GM21447 (cell line): ENCODE data around the gene REPS1.

Source experiments
- ATAC-seq: cut with Tn5 transposase; IDR thresholded peaks from one replicate; pipeline ENCODE4 v1.9.1; 2021; ENCODE audit not compliant: unreplicated experiment

REPS1 gene

DNA sequence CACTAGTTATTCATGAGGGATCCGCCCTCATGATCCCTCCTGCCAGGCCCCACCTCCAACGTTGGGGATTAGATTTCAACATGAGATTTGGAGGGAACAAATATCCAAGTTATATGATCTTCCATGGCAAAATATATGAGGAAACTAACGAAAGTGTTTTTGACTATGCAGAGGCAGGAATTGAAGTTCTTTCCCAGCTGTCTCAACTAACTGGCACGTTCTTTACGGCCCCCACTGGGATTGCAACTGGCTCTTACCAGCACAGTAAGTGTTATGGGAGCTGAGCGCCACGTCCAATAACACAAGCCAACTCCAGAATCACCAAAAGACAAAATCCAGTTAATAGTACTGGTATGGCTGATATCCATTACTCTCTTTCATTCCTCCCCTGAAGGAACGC is 125.6 kb downstream of the REPS1 start:
- ATAC-seq = no peak

DNA sequence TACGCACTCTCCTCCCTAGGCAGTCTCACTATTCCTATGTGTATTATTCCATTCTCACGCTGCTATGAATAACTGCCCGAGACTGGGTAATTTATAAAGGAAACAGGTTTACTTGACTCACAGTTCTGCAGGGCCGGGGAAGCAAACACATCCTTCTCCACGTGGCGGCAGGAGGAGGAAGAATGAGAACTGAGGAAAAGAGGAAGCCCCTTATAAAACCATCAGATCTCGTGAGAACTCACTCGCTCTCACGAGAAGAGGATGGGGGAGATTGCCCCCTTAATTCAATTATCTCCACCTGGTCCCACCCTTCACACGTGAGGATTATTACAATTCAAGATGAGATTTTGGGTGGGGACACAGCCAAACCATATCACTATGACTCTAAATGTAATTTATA is 130.3 kb downstream of the REPS1 start:
- ATAC-seq = no peak

- no peak for ATAC-seq
Measured at GRCh38 chr6:138856654-138857053, 131.4 kb downstream of the REPS1 start.
